Anterior cingulate cortex (tissue), 58 donors: Measurements from ENCODE around the gene GABRB3.
A peak's percentile ranks its signal among the peaks of the same experiment; 100 is the strongest.
"Not testable (repeated sequence)": the region's sequence is repeated elsewhere in the genome, so short reads cannot be mapped to it uniquely, and the experiment has no call there.

Experiments used
- DNase-seq, 58 donors: peaks; one replicate each; lab custom pipeline; 2025; lab: John Stamatoyannopoulos, UW

GABRB3 gene

GRCh38 chr15:26738996-26739395, 33.9 kb downstream of the GABRB3 start:
- DNase-seq = no peak

- no peak for DNase-seq
Measured at GRCh38 chr15:26736502-26737248, 36.2 kb downstream of the GABRB3 start.

DNA sequence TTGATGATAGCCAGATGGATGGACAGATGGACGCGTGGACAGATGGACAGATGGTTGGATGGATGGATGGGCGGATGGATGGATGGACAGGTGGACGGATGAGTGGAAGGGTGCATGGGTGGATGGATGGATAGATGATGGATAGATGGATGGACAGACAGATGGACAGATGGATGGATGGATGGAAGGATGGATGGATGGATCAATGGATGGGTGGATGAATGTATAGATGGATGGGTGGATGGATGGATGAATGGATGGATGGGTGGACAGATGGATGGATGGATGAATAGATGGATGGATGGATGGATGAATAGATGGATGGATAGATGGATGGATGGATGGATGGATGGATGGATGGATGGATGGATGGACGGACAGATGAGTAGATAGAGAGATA, 40.9 kb downstream of the GABRB3 start:
- DNase-seq = no peak

- no peak for DNase-seq
Measured at GRCh38 chr15:26729581-26729980, 43.3 kb downstream of the GABRB3 start.

GRCh38 chr15:26729030-26729429, 43.8 kb downstream of the GABRB3 start:
- DNase-seq = no peak

DNA sequence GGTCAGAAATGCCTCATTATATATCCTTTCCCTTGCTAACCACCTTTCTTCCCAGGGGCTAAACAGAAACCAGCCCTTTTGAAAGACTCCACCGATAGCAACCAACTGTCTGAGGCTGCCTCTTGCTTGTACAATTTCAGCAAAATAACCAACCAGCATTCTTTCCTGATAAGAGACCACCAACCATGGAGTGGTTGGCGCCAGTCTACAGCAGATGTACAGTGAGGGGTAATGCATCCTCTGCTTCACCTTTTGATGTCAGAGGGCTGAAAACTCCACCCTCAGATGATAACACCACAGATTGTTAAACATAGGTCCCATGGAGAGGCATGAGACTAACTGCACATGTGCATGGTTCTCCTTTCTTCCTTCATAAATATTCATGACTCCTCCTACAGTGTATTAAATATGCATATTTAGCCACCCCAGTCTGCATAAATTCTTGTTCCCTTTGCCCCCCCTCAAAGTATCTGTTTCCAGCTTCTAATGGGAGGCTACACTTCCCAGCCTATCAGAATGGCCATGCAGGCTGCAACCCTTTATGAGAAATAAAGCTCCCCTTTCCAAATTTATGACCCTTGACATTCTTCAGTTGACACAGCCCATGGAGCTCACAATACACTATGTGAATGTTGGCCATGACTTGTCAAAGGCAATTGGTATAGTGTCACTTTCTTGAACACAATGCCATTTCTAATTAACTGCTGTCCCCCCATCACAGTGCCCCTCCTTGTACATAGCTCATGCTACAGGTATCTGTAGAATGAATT, 48.3 kb downstream of the GABRB3 start:
- no peak for DNase-seq

DNA sequence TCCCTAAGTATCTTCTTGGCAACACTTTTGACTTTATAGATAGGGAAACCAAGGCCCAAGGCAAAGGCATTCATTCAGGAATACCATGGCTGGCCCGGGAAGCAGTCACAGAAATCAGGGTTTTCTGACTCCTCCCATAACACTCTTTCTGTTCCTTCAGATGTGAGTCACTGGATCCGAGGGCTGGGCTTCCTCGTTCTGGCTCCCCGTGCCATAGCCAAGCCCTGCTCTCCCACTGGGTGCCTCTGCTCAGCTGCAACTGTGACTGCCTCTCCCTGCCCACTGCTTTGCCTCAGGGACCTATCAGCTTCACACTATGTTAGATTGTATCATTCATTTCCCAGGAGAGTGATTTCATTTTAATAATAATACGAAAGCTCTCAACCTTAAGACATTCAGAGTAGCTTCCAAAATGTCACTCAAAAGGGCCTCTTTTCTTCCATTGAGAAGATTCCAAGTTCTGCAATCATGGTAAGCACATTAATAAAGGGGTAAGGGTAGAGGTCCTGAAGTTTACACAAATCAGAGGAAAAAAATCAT, 50.2 kb downstream of the GABRB3 start:
- peak in 5 of 58 donors; percentile 27 to 55 (median 35) for DNase-seq

GRCh38 chr15:26721232-26721967, 51.5 kb downstream of the GABRB3 start:
- DNase-seq = no peak

DNA sequence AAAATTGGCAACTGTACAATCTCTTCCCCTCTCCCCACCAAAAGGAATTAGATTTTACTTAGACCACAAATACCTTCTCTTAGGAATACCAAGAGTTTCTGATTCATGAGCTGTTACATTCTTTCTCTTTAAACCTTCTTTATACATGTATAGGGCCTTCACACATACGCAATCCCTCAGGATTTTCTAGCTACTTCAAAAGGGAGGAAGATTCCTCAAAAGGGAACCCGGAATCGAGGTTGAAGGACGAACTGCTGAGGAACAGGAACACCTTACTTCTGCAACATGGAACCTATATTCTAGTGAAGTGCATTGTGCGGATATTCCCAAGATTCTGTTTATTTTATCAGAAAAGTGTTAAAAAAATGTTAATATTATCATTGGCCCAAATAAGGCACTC, 52.3 kb downstream of the GABRB3 start:
- DNase-seq = no peak

DNA sequence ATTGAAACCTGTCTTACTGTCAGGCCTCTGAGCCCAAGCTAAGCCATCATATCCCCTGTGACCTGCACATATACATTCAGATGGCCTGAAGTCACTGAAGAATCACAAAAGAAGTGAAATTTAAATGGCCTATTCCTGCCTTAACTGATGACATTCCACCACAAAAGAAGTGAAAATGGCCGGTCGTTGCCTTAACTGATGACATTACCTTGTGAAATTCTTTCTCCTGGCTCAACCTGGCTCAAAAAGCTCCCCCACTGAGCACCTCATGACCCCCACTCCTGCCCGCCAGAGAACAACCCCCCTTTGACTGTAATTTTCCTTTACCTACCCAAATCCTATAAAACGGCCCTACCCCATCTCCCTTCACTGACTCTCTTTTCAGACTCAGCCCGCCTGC, 53.0 kb downstream of the GABRB3 start:
- not testable (repeated sequence) for DNase-seq

DNA sequence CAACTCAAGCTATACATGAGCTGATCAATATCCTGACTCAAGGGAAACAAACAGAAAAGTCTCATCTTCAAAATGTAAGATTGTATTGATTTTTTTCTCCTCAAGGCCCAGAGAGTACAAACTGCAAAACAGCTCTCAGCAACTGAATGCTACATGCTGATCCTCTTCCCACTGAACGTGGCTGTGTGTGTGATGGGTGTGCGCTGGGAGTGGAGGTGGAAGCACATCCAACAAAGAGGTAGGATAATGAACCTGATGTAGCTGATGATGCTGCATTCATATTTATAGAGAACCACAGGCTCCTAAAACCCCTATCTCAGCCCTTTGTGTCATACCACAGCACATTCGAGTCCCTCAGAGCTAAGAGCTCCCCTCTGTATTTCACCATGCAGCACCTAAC, 56.8 kb downstream of the GABRB3 start:
- DNase-seq = peak in 1 of 58 donors; percentile 22

GRCh38 chr15:26713498-26713897, 59.4 kb downstream of the GABRB3 start:
- DNase-seq = peak in 10 of 58 donors; percentile 20 to 75 (median 42)

DNA sequence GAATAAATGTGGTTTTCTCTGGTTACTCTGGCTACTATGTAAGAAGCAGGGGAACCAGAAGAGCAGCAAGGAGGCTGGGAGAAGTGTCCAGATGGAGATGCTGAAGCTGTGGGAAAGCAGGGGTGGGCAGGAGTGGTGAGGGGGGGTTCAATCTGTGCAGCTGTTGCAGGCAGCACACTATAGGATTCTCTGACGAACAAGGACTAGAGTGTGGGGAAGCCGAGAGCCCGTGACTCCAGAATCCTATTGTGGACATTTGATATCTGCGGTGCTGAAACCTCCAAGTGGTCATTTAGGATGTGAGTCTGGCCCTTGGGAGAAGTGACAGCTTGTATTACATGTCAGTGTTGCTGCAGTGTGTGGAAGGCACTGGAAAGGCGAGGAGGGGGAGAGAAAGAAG, 60.5 kb downstream of the GABRB3 start:
- DNase-seq = no peak

DNA sequence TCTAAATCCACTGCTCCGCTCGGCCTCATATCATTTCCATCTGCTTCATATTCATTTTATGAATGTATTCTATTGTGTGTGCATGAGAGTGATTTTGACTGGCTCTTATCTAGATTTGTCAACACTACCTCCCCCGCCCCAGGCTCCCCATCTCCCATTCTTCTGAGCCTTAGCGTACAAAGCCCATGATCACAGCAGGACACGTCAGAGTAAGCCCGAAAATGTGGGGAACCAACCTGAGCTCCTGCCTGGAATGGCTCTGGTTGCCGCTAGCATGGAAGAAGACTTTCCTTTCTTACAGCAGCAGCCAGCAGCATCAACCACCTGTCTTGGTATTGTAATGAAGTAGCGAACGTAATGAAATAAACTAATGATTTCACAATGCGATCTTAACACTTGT, 61.4 kb downstream of the GABRB3 start:
- DNase-seq = no peak

GRCh38 chr15:26702381-26702780, 70.5 kb downstream of the GABRB3 start:
- no peak for DNase-seq

DNA sequence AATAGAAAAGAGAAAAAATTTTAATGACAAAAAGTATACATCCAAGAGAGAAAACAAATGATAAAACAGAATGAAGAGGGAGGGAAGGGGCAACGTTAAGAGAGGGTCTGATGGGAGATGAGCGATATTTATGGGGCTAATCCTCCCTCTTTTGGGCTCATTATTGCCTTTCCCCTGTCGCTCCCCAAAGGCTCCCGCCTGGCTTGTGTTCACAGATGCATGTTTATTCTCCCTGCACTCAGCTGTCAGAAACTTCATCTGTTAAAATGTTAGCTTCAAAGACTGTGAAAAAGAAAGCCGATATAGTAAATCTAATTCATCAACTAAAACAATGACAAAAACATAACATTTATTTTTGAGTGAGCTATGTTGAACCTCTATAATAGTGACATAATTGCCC, 74.3 kb downstream of the GABRB3 start:
- no peak for DNase-seq

DNA sequence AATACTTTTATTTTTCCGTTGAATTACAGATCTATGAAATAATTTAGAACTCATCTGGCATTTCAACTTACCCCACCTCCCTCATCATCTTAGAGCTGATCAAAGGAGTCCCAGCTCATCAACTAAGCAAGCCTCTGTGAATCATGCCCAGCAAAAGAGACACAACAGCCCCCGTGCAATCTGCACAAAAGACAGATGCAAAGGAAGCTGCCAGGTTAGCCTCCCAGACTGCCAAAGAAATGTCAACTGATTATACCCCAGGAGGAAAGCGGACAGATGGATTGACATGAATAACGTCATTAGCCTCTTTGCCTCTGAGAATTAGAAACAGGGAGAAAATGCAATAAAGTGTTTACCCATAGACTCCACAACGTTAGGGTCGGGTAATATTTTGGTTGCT, 75.0 kb downstream of the GABRB3 start:
- peak in 8 of 58 donors; percentile 20 to 48 (median 33) for DNase-seq

- DNase-seq = no peak
Measured at GRCh38 chr15:26691249-26691648, 81.6 kb downstream of the GABRB3 start.

- DNase-seq = no peak
Measured at GRCh38 chr15:26690778-26691177, 82.1 kb downstream of the GABRB3 start.

DNA sequence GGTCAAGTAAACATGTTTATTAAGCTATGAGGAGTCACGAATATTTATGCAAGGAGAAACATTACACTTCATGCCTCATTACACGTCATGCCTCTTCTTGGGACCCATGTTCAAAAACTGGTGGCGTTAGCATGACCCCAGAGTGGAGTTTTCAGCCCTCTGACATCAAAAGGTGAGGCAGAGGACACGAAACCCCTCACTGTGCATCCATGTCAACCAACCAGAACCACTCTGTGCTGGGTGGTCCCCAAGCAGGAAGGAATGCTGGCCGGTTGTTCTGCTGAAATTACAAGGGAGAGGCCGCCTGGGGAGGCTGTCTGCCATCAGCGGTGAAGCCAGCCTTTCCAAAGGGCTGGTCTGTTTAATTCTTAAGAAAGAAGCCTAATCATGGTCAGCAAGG, 83.4 kb downstream of the GABRB3 start:
- DNase-seq = no peak
